BJ (cell line): ENCODE data around the gene RAB22A. TPM values are rescaled to one million over a fixed set of nuclear protein-coding genes. Genes with fewer than 3 reads are reported as not detected.
A peak's percentile ranks its signal among the peaks of the same experiment; 100 is the strongest.

Source experiments
- CTCF ChIA-PET: fragments of 350-600 bp; formaldehyde crosslinking; extraction: SDS; loops from one replicate; lab custom pipeline; 2021; ENCODE audit warnings: antibody characterized with exemption, inconsistent platforms; lab: Yijun Ruan, JAX
- POLR2A ChIA-PET: fragments of 300-600 bp; sonication (Branson Sonifier 250); formaldehyde crosslinking; extraction: SDS; loops from one replicate; lab custom pipeline; 2021; ENCODE audit warnings: antibody characterized with exemption; lab: Charles Lee
- DNase-seq: peaks from one replicate; pipeline ENCODE4 v3.0.0-alpha.2; 2011; ENCODE audit warnings: low read depth
- H3K27me3 ChIP-seq: 2 replicates; pipeline ENCODE4 v1.6.0; 2011; ENCODE audit warnings: low read length; ENCODE audit not compliant: control insufficient read depth, insufficient read depth
- H3K36me3 ChIP-seq: 2 replicates; pipeline ENCODE4 v1.5.1; 2011; ENCODE audit warnings: low read length; ENCODE audit not compliant: control insufficient read depth, insufficient read depth
- H3K4me3 ChIP-seq: 2 replicates; pipeline ENCODE4 v1.5.1; 2011; ENCODE audit warnings: low read depth, mild to moderate bottlenecking, control low read depth, low read length
- CTCF ChIP-seq: IDR thresholded peaks from 2 replicates; pipeline ENCODE4 v1.5.1; 2011; ENCODE audit warnings: low read depth, mild to moderate bottlenecking, control low read depth, inconsistent platforms, low read length, moderate library complexity; ENCODE audit not compliant: insufficient read depth
- polyA plus RNA-seq: library from polyadenylated mRNA; depleted of rRNA; stranded (reverse); fragments of >200 nt; gene quantifications from 2 replicates; pipeline ENCODE4 v1.2.3, GENCODE V29; 2011

The RAB22A gene
- polyA plus RNA-seq, 1 experiment: 7.8 TPM

DNA sequence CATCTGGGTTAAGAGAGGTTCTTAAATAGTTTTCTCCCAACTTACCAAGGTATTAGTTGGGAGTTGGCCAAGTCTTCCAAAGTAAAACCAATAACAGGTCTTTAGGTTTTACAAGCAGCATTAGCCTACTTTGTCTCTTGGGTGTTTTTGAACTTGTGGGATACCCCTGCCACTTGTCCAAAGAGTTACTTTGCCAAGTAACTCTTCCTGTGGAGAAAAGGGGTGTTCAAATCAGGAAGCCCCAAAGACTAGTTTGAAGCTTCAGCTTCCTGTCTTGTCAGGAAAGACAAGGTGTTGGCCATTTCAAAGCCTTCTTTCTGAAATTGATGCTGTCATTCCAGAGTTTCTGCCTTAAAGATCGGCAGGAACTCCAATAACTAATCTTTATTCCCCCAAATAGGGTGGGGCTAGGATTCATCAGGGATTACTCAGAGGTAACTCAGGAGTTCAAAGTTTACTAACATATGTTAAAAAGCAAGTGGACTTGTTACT, 822 bp downstream of the RAB22A start:
- TF ChIP-seq CTCF: no peak
- DNase-seq: no peak
- peaks cover 8% of the 10 kb centered on the region for H3K36me3 ChIP-seq
- ChIA-PET POLR2A (interaction anchor here (1.2 kb wide), 1 partner anchor 78 kb away, joined by 3 read pairs; the partner anchor contains the start of gene VAPB), CTCF (no interaction called here)
- H3K27me3 ChIP-seq: no peaks in the 10 kb centered on the region
- H3K4me3 ChIP-seq: peak overlapping the region; percentile 93

DNA sequence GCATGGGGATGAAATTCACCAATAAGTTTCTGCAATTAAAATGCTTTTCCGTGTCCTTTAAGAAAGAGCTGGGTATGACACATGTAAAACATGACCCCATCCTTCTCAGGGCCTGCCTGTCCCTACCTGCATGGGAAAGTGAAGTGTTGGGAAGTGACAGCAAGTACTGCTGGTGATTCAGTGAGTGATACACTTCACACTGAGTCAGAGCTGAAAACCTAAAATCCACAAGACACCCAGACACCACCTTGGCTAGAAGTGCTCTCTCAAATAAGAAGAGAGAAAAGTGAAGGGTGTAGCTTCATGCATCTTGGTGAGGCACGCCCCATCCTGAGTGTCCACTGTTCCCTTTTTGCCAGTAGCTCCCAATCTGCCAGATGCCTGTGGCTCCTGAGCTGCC, 3.3 kb downstream of the RAB22A start:
- no peak for DNase-seq
- ChIA-PET POLR2A (no interaction called here), CTCF (no interaction called here)
- no peak for TF ChIP-seq CTCF
- Histone ChIP-seq H3K4me3 (no peak overlapping the region), H3K36me3 (peaks cover 15% of the 10 kb centered on the region), H3K27me3 (no peaks in the 10 kb centered on the region)

- POLR2A ChIA-PET: no interaction called here
- H3K36me3 ChIP-seq: peaks cover 15% of the 10 kb centered on the region
These were observed 3.9 kb downstream of the RAB22A start for GRCh38 chr20:58313396-58313795.

DNA sequence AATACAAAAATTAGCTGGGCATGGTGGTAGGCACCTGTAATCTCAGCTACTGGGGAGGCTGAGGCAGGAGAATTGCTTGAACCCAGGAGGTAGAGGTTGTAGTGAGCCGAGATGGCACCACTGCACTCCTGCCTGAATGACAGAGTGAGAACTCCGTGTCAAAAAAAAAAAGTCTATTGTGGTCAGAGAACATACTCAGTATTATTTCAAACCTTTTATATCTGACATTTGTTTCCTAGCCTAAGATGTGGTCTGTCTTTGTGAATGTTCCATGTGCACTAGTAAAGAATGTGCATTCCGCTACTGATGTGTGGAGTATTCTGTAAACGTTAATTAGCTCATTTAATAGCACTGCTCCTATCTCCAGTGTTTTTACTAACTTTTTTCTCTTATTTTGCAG, 11.7 kb downstream of the RAB22A start:
- H3K4me3 ChIP-seq: no peak overlapping the region
- POLR2A ChIA-PET: no interaction called here

More at GRCh38 chr20:58313396-58313795, 3.9 kb downstream of the RAB22A start:
- CTCF ChIA-PET: no interaction called here
- Histone ChIP-seq H3K27me3 (no peaks in the 10 kb centered on the region), H3K4me3 (no peak overlapping the region)
- TF ChIP-seq CTCF: no peak
- no peak for DNase-seq

GRCh38 chr20:58322083-58322482, 12.6 kb downstream of the RAB22A start:
- H3K4me3 ChIP-seq: no peak overlapping the region
- POLR2A ChIA-PET: no interaction called here
- no peak for TF ChIP-seq CTCF
- no peak for DNase-seq
- CTCF ChIA-PET: no interaction called here
- no peaks in the 10 kb centered on the region for H3K27me3 ChIP-seq
- no peaks in the 10 kb centered on the region; the same call in 1 of the 2 replicates for H3K36me3 ChIP-seq

More for the DNA sequence above, 11.7 kb downstream of the RAB22A start:
- TF ChIP-seq CTCF: no peak
- Histone ChIP-seq H3K27me3 (no peaks in the 10 kb centered on the region), H3K36me3 (peaks cover 5% of the 10 kb centered on the region)
- no peak for DNase-seq
- CTCF ChIA-PET: interaction anchor here (0.7 to 1.0 kb wide), 3 partner anchors 9 to 1685 kb away, joined by 3 to 5 read pairs (median 4); no protein-coding TSS in a partner anchor
